GM08714 (cell line): ENCODE results near the gene CEP78.
"Not testable (repeated sequence)": the region's sequence is repeated elsewhere in the genome, so short reads cannot be mapped to it uniquely, and the experiment has no call there.

Source experiments
- H3K4me3 ChIP-seq: fragments of 200-500 bp; sonication (Bioruptor generic); 2 replicates; pipeline ENCODE4 v1.5.1; 2014; ENCODE audit warnings: mild to moderate bottlenecking, low read length, inconsistent platforms
- ZNF274 ChIP-seq: IDR thresholded peaks from 2 replicates; pipeline ENCODE4 v1.6.1; 2012; ENCODE audit warnings: mild to moderate bottlenecking, low read depth, low read length

The CEP78 gene

GRCh38 chr9:78235762-78236550 lies at the start of gene CEP78:
Gene CEP78 (plus strand): TSS chr9:78236075. CDS start chr9:78236351, 276 bp downstream.
- H3K4me3 ChIP-seq: peak within 1 kb of the TSS; percentile 81
- no peak for TF ChIP-seq ZNF274

- TF ChIP-seq ZNF274: no peak
Measured at GRCh38 chr9:78187763-78188484, 48.0 kb upstream of the CEP78 start.

GRCh38 chr9:78188594-78188993 lies 47.3 kb upstream of the CEP78 start:
- H3K4me3 ChIP-seq: no peak overlapping the region
- TF ChIP-seq ZNF274: no peak

More at GRCh38 chr9:78187763-78188484, 48.0 kb upstream of the CEP78 start:
- H3K4me3 ChIP-seq: no peak overlapping the region

- TF ChIP-seq ZNF274: no peak
- no peak overlapping the region for H3K4me3 ChIP-seq
Measured at GRCh38 chr9:78189001-78189400, 46.9 kb upstream of the CEP78 start.

- H3K4me3 ChIP-seq: no peak overlapping the region
- no peak for TF ChIP-seq ZNF274
Measured at GRCh38 chr9:78189461-78189860, 46.4 kb upstream of the CEP78 start.

GRCh38 chr9:78191931-78192330 lies 43.9 kb upstream of the CEP78 start:
- no peak overlapping the region for H3K4me3 ChIP-seq
- no peak for TF ChIP-seq ZNF274

- no peak overlapping the region for H3K4me3 ChIP-seq
- TF ChIP-seq ZNF274: no peak
Measured at GRCh38 chr9:78196258-78196657, 39.6 kb upstream of the CEP78 start.

- not testable (repeated sequence) for H3K4me3 ChIP-seq
Measured at GRCh38 chr9:78201158-78201777, 34.6 kb upstream of the CEP78 start.

GRCh38 chr9:78207319-78207718 lies 28.6 kb upstream of the CEP78 start:
- H3K4me3 ChIP-seq: no peak overlapping the region
- TF ChIP-seq ZNF274: no peak

GRCh38 chr9:78207901-78208300 lies 28.0 kb upstream of the CEP78 start:
- TF ChIP-seq ZNF274: no peak
- no peak overlapping the region for H3K4me3 ChIP-seq

- no peak overlapping the region for H3K4me3 ChIP-seq
- no peak for TF ChIP-seq ZNF274
Measured at GRCh38 chr9:78209127-78209526, 26.7 kb upstream of the CEP78 start.

- H3K4me3 ChIP-seq: no peak overlapping the region
Measured at GRCh38 chr9:78210841-78211301, 25.0 kb upstream of the CEP78 start.

GRCh38 chr9:78212868-78213267 lies 23.0 kb upstream of the CEP78 start:
- TF ChIP-seq ZNF274: no peak
- no peak overlapping the region for H3K4me3 ChIP-seq

More at GRCh38 chr9:78210841-78211301, 25.0 kb upstream of the CEP78 start:
- no peak for TF ChIP-seq ZNF274

GRCh38 chr9:78213712-78214111 lies 22.2 kb upstream of the CEP78 start:
- H3K4me3 ChIP-seq: no peak overlapping the region
- no peak for TF ChIP-seq ZNF274

- TF ChIP-seq ZNF274: no peak
- no peak overlapping the region for H3K4me3 ChIP-seq
Measured at GRCh38 chr9:78214492-78214891, 21.4 kb upstream of the CEP78 start.
